SK-N-SH (cell line): ENCODE measurements around the gene ASTE1. TPM values are rescaled to one million over a fixed set of nuclear protein-coding genes. Genes with fewer than 3 reads are reported as not detected.

Experiments used
- CTCF ChIA-PET: fragments of 300-600, 350-600 bp; formaldehyde crosslinking; extraction: SDS; loops from one replicate; lab custom pipeline; 2021; lab: Yijun Ruan, JAX
- POLR2A ChIA-PET: fragments of 350-600 bp; sonication (Branson Sonifier 250); formaldehyde crosslinking; extraction: SDS; loops from one replicate; lab custom pipeline; 2020; ENCODE audit warnings: antibody characterized with exemption, inconsistent platforms; lab: Yijun Ruan, JAX
- DNase-seq: peaks from one replicate; pipeline ENCODE4 v3.0.0; 2012
- H2AFZ ChIP-seq: fragments of 200-600 bp; sonication (generic); 2 replicates; pipeline ENCODE4 v1.8.1; 2016; ENCODE audit warnings: antibody characterized with exemption, mild to moderate bottlenecking, low read depth
- H3F3A ChIP-seq: fragments of 200-600 bp; sonication (generic); replicated peaks from 2 replicates; pipeline ENCODE3; 2016; ENCODE audit warnings: antibody characterized with exemption, mild to moderate bottlenecking; ENCODE audit not compliant: insufficient read depth
- H3K27ac ChIP-seq, 2 experiments: fragments of 200-500 bp in 1 of 2; fragments of 200-600 bp in 1 of 2; sonication (Bioruptor generic) in 1 of 2; sonication (generic), shearing (Covaris generic) in 1 of 2; 2 replicates each; pipeline versions ENCODE4 v1.5.1 to v1.6.1; 2014 to 2016; ENCODE audit warnings: low read depth in 2 of 2, inconsistent platforms in 1 of 2, low read length in 1 of 2, mild to moderate bottlenecking in 1 of 2, mixed read lengths in 1 of 2
- H3K27me3 ChIP-seq: fragments of 200-600 bp; sonication (generic), shearing (Covaris generic); 2 replicates; pipeline ENCODE4 v1.6.1; 2016; ENCODE audit warnings: mixed run types; ENCODE audit not compliant: insufficient read depth
- H3K36me3 ChIP-seq, 2 experiments: fragments of 200-500 bp in 1 of 2; fragments of 200-600 bp in 1 of 2; sonication (Bioruptor generic) in 1 of 2; sonication (generic) in 1 of 2; replicated peaks in 1 of 2; 2 replicates each; pipeline versions ENCODE3 to v1.5.1; 2014 to 2016; ENCODE audit warnings: low read length in 1 of 2, mild to moderate bottlenecking in 1 of 2; ENCODE audit not compliant: insufficient read depth in 2 of 2, control insufficient read depth in 1 of 2
- H3K4me1 ChIP-seq, 2 experiments: fragments of 200-500 bp in 1 of 2; fragments of 200-600 bp in 1 of 2; sonication (Bioruptor generic) in 1 of 2; sonication (generic), shearing (Covaris generic) in 1 of 2; 2 replicates each; pipeline versions ENCODE4 v1.5.1 to v1.6.1; 2014 to 2016; ENCODE audit warnings: low read depth in 1 of 2, low read length in 1 of 2, mixed run types in 1 of 2; ENCODE audit not compliant: insufficient read depth in 2 of 2, control insufficient read depth in 1 of 2
- H3K4me2 ChIP-seq: fragments of 200-600 bp; sonication (generic), shearing (Covaris generic); 2 replicates; pipeline ENCODE4 v1.6.1; 2017; ENCODE audit warnings: mixed run types
- H3K4me3 ChIP-seq, 2 experiments: fragments of 200-500 bp in 1 of 2; fragments of 200-600 bp in 1 of 2; sonication (Bioruptor generic) in 1 of 2; sonication (generic), shearing (Covaris generic) in 1 of 2; 2 replicates each; pipeline versions ENCODE4 v1.5.1 to v1.8.1; 2014 to 2016; ENCODE audit warnings: low read depth in 2 of 2, inconsistent platforms in 1 of 2, low read length in 1 of 2, mild to moderate bottlenecking in 1 of 2, mixed read lengths in 1 of 2, moderate library complexity in 1 of 2
- H3K79me2 ChIP-seq: fragments of 200-600 bp; sonication (generic); 2 replicates; pipeline ENCODE4 v1.8.1; 2017; ENCODE audit warnings: mild to moderate bottlenecking; ENCODE audit not compliant: insufficient read depth
- H3K9ac ChIP-seq: fragments of 200-600 bp; sonication (generic); 2 replicates; pipeline ENCODE4 v1.6.1; 2017; ENCODE audit warnings: mixed run types
- H3K9me2 ChIP-seq: fragments of 200-600 bp; sonication (generic); 2 replicates; pipeline ENCODE4 v1.6.1; 2017; ENCODE audit warnings: mixed run types
- H3K9me3 ChIP-seq: fragments of 200-600 bp; sonication (generic); 2 replicates; pipeline ENCODE4 v1.6.1; 2017; ENCODE audit warnings: mixed run types, mild to moderate bottlenecking, moderate library complexity
- H4K20me1 ChIP-seq: fragments of 200-600 bp; sonication (generic); 2 replicates; pipeline ENCODE4 v1.6.1; 2017; ENCODE audit warnings: mild to moderate bottlenecking, mixed run types; ENCODE audit not compliant: insufficient read depth
- CHD2 ChIP-seq: fragments of 150-350 bp; IDR thresholded peaks from 2 replicates; pipeline ENCODE4 v1.6.1; 2018; ENCODE audit warnings: low read length; ENCODE audit not compliant: partially characterized antibody
- CTCF ChIP-seq: fragments of 200-600 bp; sonication (generic); IDR thresholded peaks from 2 replicates; pipeline ENCODE4 v1.6.1; 2017; ENCODE audit warnings: antibody characterized with exemption, mild to moderate bottlenecking, moderate library complexity
- ELF1 ChIP-seq: IDR thresholded peaks from 2 replicates; pipeline ENCODE4 v1.4.0; 2012
- EP300 ChIP-seq, 2 experiments: IDR thresholded peaks; 2 replicates each; pipeline versions ENCODE4 v1.4.0 to v1.6.1; 2012; ENCODE audit warnings: borderline replicate concordance in 1 of 2, low read depth in 1 of 2, low read length in 1 of 2
- FOXM1 ChIP-seq: IDR thresholded peaks from 2 replicates; pipeline ENCODE4 v1.4.0; 2012; ENCODE audit warnings: low read depth, mild to moderate bottlenecking
- GATA2 ChIP-seq: sonication (generic); formaldehyde crosslinking; IDR thresholded peaks from 2 replicates; pipeline ENCODE4 v1.5.0; 2020; ENCODE audit warnings: mild to moderate bottlenecking, missing genetic modification reagents
- IRF3 ChIP-seq: fragments of 150-350 bp; IDR thresholded peaks from 2 replicates; pipeline ENCODE4 v1.6.1; 2016; ENCODE audit warnings: mild to moderate bottlenecking, low read depth, low read length
- MEF2A ChIP-seq: IDR thresholded peaks from 2 replicates; pipeline ENCODE4 v1.4.0; 2012; ENCODE audit warnings: low read depth, borderline replicate concordance
- NFIC ChIP-seq: IDR thresholded peaks from 2 replicates; pipeline ENCODE4 v1.4.0; 2012; ENCODE audit warnings: borderline replicate concordance
- NRF1 ChIP-seq: IDR thresholded peaks from 2 replicates; pipeline ENCODE4 v1.6.1; 2012; ENCODE audit warnings: low read depth, mild to moderate bottlenecking, low read length
- PBX3 ChIP-seq: IDR thresholded peaks from 2 replicates; pipeline ENCODE4; 2012
- POLR2AphosphoS5 ChIP-seq: IDR thresholded peaks from 2 replicates; pipeline ENCODE4 v1.6.1; 2012; ENCODE audit warnings: low read depth, low read length
- RCOR1 ChIP-seq: fragments of 150-350 bp; IDR thresholded peaks from 2 replicates; pipeline ENCODE4 v1.6.1; 2017; ENCODE audit warnings: antibody characterized with exemption, low read length
- REST ChIP-seq: IDR thresholded peaks from 2 replicates; pipeline ENCODE4 v1.6.1; 2012; ENCODE audit warnings: mild to moderate bottlenecking, low read depth, low read length, moderate library complexity
- RFX5 ChIP-seq: IDR thresholded peaks from 2 replicates; pipeline ENCODE4 v1.6.1; 2012; ENCODE audit warnings: mild to moderate bottlenecking, improper control_type of control experiment, low read length
- SIN3A ChIP-seq: IDR thresholded peaks from 2 replicates; pipeline ENCODE4 v1.6.1; 2012; ENCODE audit warnings: low read depth, mild to moderate bottlenecking, low read length, moderate library complexity, borderline replicate concordance
- SMC3 ChIP-seq: IDR thresholded peaks from 2 replicates; pipeline ENCODE4 v1.6.1; 2012; ENCODE audit warnings: low read depth, low read length, improper control_type of control experiment
- TCF12 ChIP-seq: IDR thresholded peaks from 2 replicates; pipeline ENCODE4 v1.4.0; 2012
- YY1 ChIP-seq: IDR thresholded peaks from 2 replicates; pipeline ENCODE4 v1.4.0; 2012; ENCODE audit warnings: low read depth, mild to moderate bottlenecking
- ZBTB33 ChIP-seq: IDR thresholded peaks from 2 replicates; pipeline ENCODE4 v1.4.0; 2012; ENCODE audit warnings: low read depth, borderline replicate concordance
- WGBS: methylation state at CpG from one replicate; pipeline ENCODE4 v1.1.6; 2017; ENCODE audit warnings: low lambda C conversion rate; 5-methylcytosine and 5-hydroxymethylcytosine counted together
- polyA plus RNA-seq, 3 experiments: library from polyadenylated mRNA; depleted of rRNA; stranded (reverse); fragments of >200 nt; gene quantifications; 2 replicates each; pipeline ENCODE4 v1.2.3, GENCODE V29; 2012

The ASTE1 gene
- polyA plus RNA-seq, 1 of the 3 experiments (the other 2 are of a cell fraction): 3.5 TPM

- Histone ChIP-seq H3F3A (no peaks in the 10 kb centered on the region), H3K4me2 (no peak overlapping the region), H3K4me3 (no peak overlapping the region), H3K79me2 (no peaks in the 10 kb centered on the region), H3K27ac (no peak overlapping the region)
- CTCF ChIA-PET: no interaction called here
- WGBS: 93% methylated on average over 1 of the region's 1 CpG
- TF ChIP-seq ZBTB33 (no peak), ELF1 (no peak), GATA2 (CRISPR knock-in tag) (no peak), NFIC (no peak), RFX5 (no peak), CTCF (no peak), CHD2 (no peak), MEF2A (no peak), SMC3 (no peak), IRF3 (no peak), SIN3A (no peak), YY1 (no peak), FOXM1 (no peak), TCF12 (no peak), PBX3 (no peak), EP300 (IDR thresholded peaks at IDR 0.05; ENCODE audit: borderline replicate concordance in 1 of 2, low read depth in 1 of 2, low read length in 1 of 2) (no peak), REST (no peak), POLR2AphosphoS5 (no peak), RCOR1 (no peak), NRF1 (no peak)
- TF ChIP-seq, all 33 proteins: peak for 0
- no peaks in the 10 kb centered on the region for H3K27me3 ChIP-seq
- no peak for DNase-seq
- H2AFZ ChIP-seq: no peak overlapping the region
- no peak overlapping the region for H3K9ac ChIP-seq
- no peaks in the 10 kb centered on the region for H4K20me1 ChIP-seq
- POLR2A ChIA-PET: no interaction called here
- no peaks in the 10 kb centered on the region for H3K9me2 ChIP-seq
- H3K36me3 ChIP-seq: peaks cover 43 to 51% of the 10 kb centered on the region in 2 experiments
- H3K9me3 ChIP-seq: no peaks in the 10 kb centered on the region
- H3K4me1 ChIP-seq: no peaks in the 10 kb centered on the region
These were observed 18.3 kb downstream of the ASTE1 start for GRCh38 chr3:131008326-131008725.
